SK-N-SH (cell line): ENCODE data around the gene ELOVL1. TPM values are rescaled to one million over a fixed set of nuclear protein-coding genes. Genes with fewer than 3 reads are reported as not detected.

Source experiments
- CTCF ChIA-PET: fragments of 300-600, 350-600 bp; formaldehyde crosslinking; extraction: SDS; loops from one replicate; lab custom pipeline; 2021; lab: Yijun Ruan, JAX
- POLR2A ChIA-PET: fragments of 350-600 bp; sonication (Branson Sonifier 250); formaldehyde crosslinking; extraction: SDS; loops from one replicate; lab custom pipeline; 2020; ENCODE audit warnings: antibody characterized with exemption, inconsistent platforms; lab: Yijun Ruan, JAX
- DNase-seq: peaks from one replicate; pipeline ENCODE4 v3.0.0; 2012
- H2AFZ ChIP-seq: fragments of 200-600 bp; sonication (generic); 2 replicates; pipeline ENCODE4 v1.8.1; 2016; ENCODE audit warnings: antibody characterized with exemption, mild to moderate bottlenecking, low read depth
- H3F3A ChIP-seq: fragments of 200-600 bp; sonication (generic); replicated peaks from 2 replicates; pipeline ENCODE3; 2016; ENCODE audit warnings: antibody characterized with exemption, mild to moderate bottlenecking; ENCODE audit not compliant: insufficient read depth
- H3K27ac ChIP-seq, 2 experiments: fragments of 200-500 bp in 1 of 2; fragments of 200-600 bp in 1 of 2; sonication (Bioruptor generic) in 1 of 2; sonication (generic), shearing (Covaris generic) in 1 of 2; 2 replicates each; pipeline versions ENCODE4 v1.5.1 to v1.6.1; 2014 to 2016; ENCODE audit warnings: low read depth in 2 of 2, inconsistent platforms in 1 of 2, low read length in 1 of 2, mild to moderate bottlenecking in 1 of 2, mixed read lengths in 1 of 2
- H3K27me3 ChIP-seq: fragments of 200-600 bp; sonication (generic), shearing (Covaris generic); 2 replicates; pipeline ENCODE4 v1.6.1; 2016; ENCODE audit warnings: mixed run types; ENCODE audit not compliant: insufficient read depth
- H3K36me3 ChIP-seq, 2 experiments: fragments of 200-500 bp in 1 of 2; fragments of 200-600 bp in 1 of 2; sonication (Bioruptor generic) in 1 of 2; sonication (generic) in 1 of 2; replicated peaks in 1 of 2; 2 replicates each; pipeline versions ENCODE3 to v1.5.1; 2014 to 2016; ENCODE audit warnings: low read length in 1 of 2, mild to moderate bottlenecking in 1 of 2; ENCODE audit not compliant: insufficient read depth in 2 of 2, control insufficient read depth in 1 of 2
- H3K4me1 ChIP-seq, 2 experiments: fragments of 200-500 bp in 1 of 2; fragments of 200-600 bp in 1 of 2; sonication (Bioruptor generic) in 1 of 2; sonication (generic), shearing (Covaris generic) in 1 of 2; 2 replicates each; pipeline versions ENCODE4 v1.5.1 to v1.6.1; 2014 to 2016; ENCODE audit warnings: low read depth in 1 of 2, low read length in 1 of 2, mixed run types in 1 of 2; ENCODE audit not compliant: insufficient read depth in 2 of 2, control insufficient read depth in 1 of 2
- H3K4me2 ChIP-seq: fragments of 200-600 bp; sonication (generic), shearing (Covaris generic); 2 replicates; pipeline ENCODE4 v1.6.1; 2017; ENCODE audit warnings: mixed run types
- H3K4me3 ChIP-seq, 2 experiments: fragments of 200-500 bp in 1 of 2; fragments of 200-600 bp in 1 of 2; sonication (Bioruptor generic) in 1 of 2; sonication (generic), shearing (Covaris generic) in 1 of 2; 2 replicates each; pipeline versions ENCODE4 v1.5.1 to v1.8.1; 2014 to 2016; ENCODE audit warnings: low read depth in 2 of 2, inconsistent platforms in 1 of 2, low read length in 1 of 2, mild to moderate bottlenecking in 1 of 2, mixed read lengths in 1 of 2, moderate library complexity in 1 of 2
- H3K79me2 ChIP-seq: fragments of 200-600 bp; sonication (generic); 2 replicates; pipeline ENCODE4 v1.8.1; 2017; ENCODE audit warnings: mild to moderate bottlenecking; ENCODE audit not compliant: insufficient read depth
- H3K9ac ChIP-seq: fragments of 200-600 bp; sonication (generic); 2 replicates; pipeline ENCODE4 v1.6.1; 2017; ENCODE audit warnings: mixed run types
- H3K9me2 ChIP-seq: fragments of 200-600 bp; sonication (generic); 2 replicates; pipeline ENCODE4 v1.6.1; 2017; ENCODE audit warnings: mixed run types
- H3K9me3 ChIP-seq: fragments of 200-600 bp; sonication (generic); 2 replicates; pipeline ENCODE4 v1.6.1; 2017; ENCODE audit warnings: mixed run types, mild to moderate bottlenecking, moderate library complexity
- H4K20me1 ChIP-seq: fragments of 200-600 bp; sonication (generic); 2 replicates; pipeline ENCODE4 v1.6.1; 2017; ENCODE audit warnings: mild to moderate bottlenecking, mixed run types; ENCODE audit not compliant: insufficient read depth
- CTCF ChIP-seq: fragments of 200-600 bp; sonication (generic); IDR thresholded peaks from 2 replicates; pipeline ENCODE4 v1.6.1; 2017; ENCODE audit warnings: antibody characterized with exemption, mild to moderate bottlenecking, moderate library complexity
- ELF1 ChIP-seq: IDR thresholded peaks from 2 replicates; pipeline ENCODE4 v1.4.0; 2012
- EZH2phosphoT487 ChIP-seq: fragments of 200-600 bp; sonication (generic); IDR thresholded peaks from 2 replicates; pipeline ENCODE4 v1.6.1; 2017; ENCODE audit warnings: low read depth, mixed run types, mild to moderate bottlenecking, antibody characterized with exemption, moderate library complexity, borderline replicate concordance
- GABPA ChIP-seq: IDR thresholded peaks from 2 replicates; pipeline ENCODE4 v1.4.0; 2012; ENCODE audit warnings: low read depth, mild to moderate bottlenecking
- GATA2 ChIP-seq: sonication (generic); formaldehyde crosslinking; IDR thresholded peaks from 2 replicates; pipeline ENCODE4 v1.5.0; 2020; ENCODE audit warnings: mild to moderate bottlenecking, missing genetic modification reagents
- JUND ChIP-seq: IDR thresholded peaks from 2 replicates; pipeline ENCODE4 v1.4.0; 2012
- NFIC ChIP-seq: IDR thresholded peaks from 2 replicates; pipeline ENCODE4 v1.4.0; 2012; ENCODE audit warnings: borderline replicate concordance
- POLR2AphosphoS5 ChIP-seq: IDR thresholded peaks from 2 replicates; pipeline ENCODE4 v1.6.1; 2012; ENCODE audit warnings: low read depth, low read length
- RFX5 ChIP-seq: IDR thresholded peaks from 2 replicates; pipeline ENCODE4 v1.6.1; 2012; ENCODE audit warnings: mild to moderate bottlenecking, improper control_type of control experiment, low read length
- RXRA ChIP-seq: IDR thresholded peaks from 2 replicates; pipeline ENCODE4 v1.4.0; 2012; ENCODE audit warnings: low read depth, mild to moderate bottlenecking, borderline replicate concordance
- YY1 ChIP-seq: IDR thresholded peaks from 2 replicates; pipeline ENCODE4 v1.4.0; 2012; ENCODE audit warnings: low read depth, mild to moderate bottlenecking
- WGBS: methylation state at CpG from one replicate; pipeline ENCODE4 v1.1.6; 2017; ENCODE audit warnings: low lambda C conversion rate; 5-methylcytosine and 5-hydroxymethylcytosine counted together
- polyA plus RNA-seq, 3 experiments: library from polyadenylated mRNA; depleted of rRNA; stranded (reverse); fragments of >200 nt; gene quantifications; 2 replicates each; pipeline ENCODE4 v1.2.3, GENCODE V29; 2012

ELOVL1 gene
- polyA plus RNA-seq, 1 of the 3 experiments (the other 2 are of a cell fraction): 127 TPM

GRCh38 chr1:43317817-43318471, 49.9 kb downstream of the ELOVL1 start:
- POLR2A ChIA-PET: no interaction called here
- Histone ChIP-seq H3K36me3 (no peaks in the 10 kb centered on the region), H3K4me2 (no peak overlapping the region), H2AFZ (no peak overlapping the region), H3K79me2 (no peaks in the 10 kb centered on the region), H3K4me1 (no peaks in the 10 kb centered on the region), H3K9ac (no peak overlapping the region), H3K4me3 (no peak overlapping the region), H4K20me1 (no peaks in the 10 kb centered on the region), H3K9me2 (no peaks in the 10 kb centered on the region), H3K27me3 (no peaks in the 10 kb centered on the region), H3K27ac (no peak overlapping the region), H3F3A (no peaks in the 10 kb centered on the region), H3K9me3 (no peaks in the 10 kb centered on the region)
- 91% methylated on average over 15 of the region's 15 CpGs for WGBS
- TF ChIP-seq POLR2AphosphoS5: no peak
- no peak for TF ChIP-seq YY1
- no peak for DNase-seq
- CTCF ChIA-PET: no interaction called here

- Histone ChIP-seq H3K9me2 (no peaks in the 10 kb centered on the region), H3K4me2 (no peak overlapping the region), H3K9me3 (no peaks in the 10 kb centered on the region), H2AFZ (no peak overlapping the region), H3F3A (no peaks in the 10 kb centered on the region), H3K4me1 (no peaks in the 10 kb centered on the region), H3K4me3 (no peak overlapping the region), H3K36me3 (no peaks in the 10 kb centered on the region), H3K9ac (no peak overlapping the region), H4K20me1 (no peaks in the 10 kb centered on the region), H3K27me3 (no peaks in the 10 kb centered on the region), H3K27ac (no peak overlapping the region), H3K79me2 (no peaks in the 10 kb centered on the region)
- 80% methylated on average over 12 of the region's 16 CpGs for WGBS
- DNase-seq: no peak
- TF ChIP-seq CTCF: 0 out of 2 replicates have a peak, but pooled peaks have one; percentile 12
- no peak for TF ChIP-seq GABPA
- no peak for TF ChIP-seq NFIC
- ChIA-PET CTCF (interaction anchor here (0.8 to 1.5 kb wide), 3 partner anchors 10 to 223 kb away, joined by 3 to 4 read pairs (median 3); no protein-coding TSS in a partner anchor), POLR2A (no interaction called here)
Observed at GRCh38 chr1:43316738-43317520, 50.9 kb downstream of the ELOVL1 start.

- Histone ChIP-seq H3K4me2 (no peak overlapping the region), H3K27me3 (no peaks in the 10 kb centered on the region), H3K4me3 (no peak overlapping the region), H4K20me1 (no peaks in the 10 kb centered on the region), H3K4me1 (no peaks in the 10 kb centered on the region), H3K27ac (no peak overlapping the region), H3K9me3 (no peaks in the 10 kb centered on the region), H3K36me3 (no peaks in the 10 kb centered on the region), H3K79me2 (no peaks in the 10 kb centered on the region), H3F3A (no peaks in the 10 kb centered on the region), H3K9me2 (no peaks in the 10 kb centered on the region), H2AFZ (no peak overlapping the region), H3K9ac (no peak overlapping the region)
- no peak for TF ChIP-seq RXRA
- TF ChIP-seq RFX5: no peak
- no peak for TF ChIP-seq CTCF
- TF ChIP-seq JUND: no peak
- TF ChIP-seq EZH2phosphoT487: no peak
- TF ChIP-seq ELF1: no peak
- TF ChIP-seq GATA2 (CRISPR knock-in tag): no peak
- POLR2A ChIA-PET: no interaction called here
- CTCF ChIA-PET: interaction anchor here (0.8 to 1.5 kb wide), 3 partner anchors 9 to 222 kb away, joined by 3 to 4 read pairs (median 3); no protein-coding TSS in a partner anchor
- no peak for DNase-seq
- 73% methylated on average over 10 of the region's 10 CpGs for WGBS
Observed at GRCh38 chr1:43315963-43316737, 51.7 kb downstream of the ELOVL1 start.
